NCI-H1048 (cell line): Measurements from ENCODE around the gene PRR14.
"Not testable (repeated sequence)": the region's sequence is repeated elsewhere in the genome, so short reads cannot be mapped to it uniquely, and the experiment has no call there.

ENCODE experiments used
- DNase-seq: peaks from one replicate; lab custom pipeline; 2025; lab: John Stamatoyannopoulos, UW

Gene PRR14

DNA sequence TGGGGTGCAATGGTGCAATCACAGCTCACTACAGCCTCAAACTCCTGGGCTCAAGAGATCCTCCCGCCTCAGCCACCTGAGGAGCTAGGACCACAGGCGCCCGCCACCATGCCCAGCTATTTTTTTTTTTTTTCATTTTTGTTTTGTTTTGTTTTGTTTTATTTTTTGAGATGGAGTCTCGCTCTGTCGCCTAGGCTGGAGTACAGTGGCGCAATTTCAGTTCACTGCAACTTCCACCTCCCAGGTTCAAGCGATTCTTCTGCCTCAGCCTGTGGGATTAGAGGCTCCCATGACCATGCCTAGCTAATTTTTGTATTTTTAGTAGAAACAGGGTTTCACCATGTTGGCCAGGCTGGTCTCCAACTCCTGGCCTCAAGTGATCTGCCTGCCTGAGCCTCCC lies 18.3 kb upstream of the PRR14 start:
- not testable (repeated sequence) for DNase-seq

- no peak for DNase-seq
Measured at GRCh38 chr16:30633526-30633925, 17.2 kb upstream of the PRR14 start.

GRCh38 chr16:30636599-30636998 lies 14.2 kb upstream of the PRR14 start:
- no peak for DNase-seq

DNA sequence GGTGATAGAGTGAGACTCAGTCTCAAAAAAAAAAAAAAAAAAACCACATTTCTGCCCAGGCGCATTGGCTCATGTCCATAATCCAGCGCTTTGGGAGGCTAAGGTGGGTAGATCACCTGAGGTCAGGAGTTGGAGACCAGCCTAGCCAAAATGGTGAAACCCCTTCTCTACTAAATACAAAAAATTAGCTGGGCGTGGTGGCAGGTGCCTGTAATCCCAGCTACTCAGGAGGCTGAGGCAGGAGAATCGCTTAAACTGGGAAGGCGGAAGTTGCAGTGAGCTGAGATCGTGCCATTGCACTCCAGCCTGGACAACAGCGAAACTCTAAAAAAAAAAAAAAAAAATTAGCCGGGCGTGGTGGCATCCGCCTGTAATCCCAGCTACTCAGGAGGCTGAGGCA lies 13.6 kb upstream of the PRR14 start:
- DNase-seq: not testable (repeated sequence)

GRCh38 chr16:30637944-30638343 lies 12.8 kb upstream of the PRR14 start:
- DNase-seq: no peak

DNA sequence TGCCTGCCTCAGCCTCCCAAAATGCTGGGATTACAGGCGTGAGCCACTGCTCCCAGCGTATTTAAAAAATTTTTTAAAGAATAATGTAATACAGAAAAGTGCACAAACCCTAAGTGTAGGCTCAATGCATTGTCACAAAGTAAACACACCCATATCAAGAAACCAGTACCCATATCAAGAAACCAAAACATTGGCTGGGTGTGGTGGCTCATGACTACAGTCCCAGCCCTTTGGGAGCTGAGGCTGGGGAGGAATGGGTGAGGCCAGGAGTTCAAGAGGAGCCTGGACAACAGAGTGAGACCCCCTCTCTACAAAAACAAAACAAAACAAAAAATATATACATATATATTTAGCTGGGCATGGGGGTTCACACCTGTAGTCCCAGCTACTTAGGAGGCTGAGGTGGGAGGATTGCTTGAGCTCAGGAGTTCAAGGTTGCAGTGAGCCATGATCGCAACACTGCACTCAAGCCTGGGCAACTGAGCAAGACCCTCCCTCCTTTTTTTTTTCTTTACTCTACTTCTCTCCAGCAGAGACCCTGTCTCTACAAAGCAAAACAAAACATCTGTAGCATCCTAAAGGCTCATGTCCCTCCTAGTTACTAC lies 9.3 kb upstream of the PRR14 start:
- DNase-seq: no peak

- no peak for DNase-seq
Measured at GRCh38 chr16:30644334-30644830, 6.4 kb upstream of the PRR14 start.

GRCh38 chr16:30645727-30646126 lies 5.0 kb upstream of the PRR14 start:
- no peak for DNase-seq

- no peak for DNase-seq
Measured at GRCh38 chr16:30647274-30647571, 3.5 kb upstream of the PRR14 start.

DNA sequence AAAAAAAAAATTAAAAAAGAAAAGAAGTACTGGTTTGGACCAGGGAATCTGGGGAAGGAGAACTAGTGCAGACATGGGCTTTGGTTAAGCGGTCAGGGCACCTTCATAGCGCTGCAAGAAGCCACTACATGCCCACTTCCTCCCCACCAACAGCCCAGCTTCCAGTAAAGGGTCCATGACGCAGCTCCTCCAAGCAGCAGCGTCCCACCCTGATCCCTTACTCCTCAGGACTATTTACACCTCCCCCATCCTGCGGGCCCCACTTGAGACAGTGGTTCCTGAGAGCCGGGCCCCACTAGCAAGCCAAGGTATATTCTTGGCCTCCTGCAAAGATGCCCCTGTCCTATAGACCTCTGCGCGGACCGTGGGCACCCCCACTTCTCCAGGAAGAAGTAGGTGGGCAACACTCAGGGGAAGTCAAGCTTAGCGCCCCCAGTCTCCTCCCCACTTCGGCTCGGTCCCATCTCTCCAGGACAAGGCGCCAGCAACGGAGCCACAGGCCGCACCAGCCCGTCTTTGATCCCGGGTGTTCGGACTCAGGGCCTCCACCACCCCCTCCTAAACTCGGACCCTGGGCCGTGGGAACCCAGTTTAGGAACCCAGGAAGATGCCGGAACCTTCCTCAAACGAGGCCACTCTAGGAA lies 913 bp upstream of the PRR14 start:
- DNase-seq: no peak

DNA sequence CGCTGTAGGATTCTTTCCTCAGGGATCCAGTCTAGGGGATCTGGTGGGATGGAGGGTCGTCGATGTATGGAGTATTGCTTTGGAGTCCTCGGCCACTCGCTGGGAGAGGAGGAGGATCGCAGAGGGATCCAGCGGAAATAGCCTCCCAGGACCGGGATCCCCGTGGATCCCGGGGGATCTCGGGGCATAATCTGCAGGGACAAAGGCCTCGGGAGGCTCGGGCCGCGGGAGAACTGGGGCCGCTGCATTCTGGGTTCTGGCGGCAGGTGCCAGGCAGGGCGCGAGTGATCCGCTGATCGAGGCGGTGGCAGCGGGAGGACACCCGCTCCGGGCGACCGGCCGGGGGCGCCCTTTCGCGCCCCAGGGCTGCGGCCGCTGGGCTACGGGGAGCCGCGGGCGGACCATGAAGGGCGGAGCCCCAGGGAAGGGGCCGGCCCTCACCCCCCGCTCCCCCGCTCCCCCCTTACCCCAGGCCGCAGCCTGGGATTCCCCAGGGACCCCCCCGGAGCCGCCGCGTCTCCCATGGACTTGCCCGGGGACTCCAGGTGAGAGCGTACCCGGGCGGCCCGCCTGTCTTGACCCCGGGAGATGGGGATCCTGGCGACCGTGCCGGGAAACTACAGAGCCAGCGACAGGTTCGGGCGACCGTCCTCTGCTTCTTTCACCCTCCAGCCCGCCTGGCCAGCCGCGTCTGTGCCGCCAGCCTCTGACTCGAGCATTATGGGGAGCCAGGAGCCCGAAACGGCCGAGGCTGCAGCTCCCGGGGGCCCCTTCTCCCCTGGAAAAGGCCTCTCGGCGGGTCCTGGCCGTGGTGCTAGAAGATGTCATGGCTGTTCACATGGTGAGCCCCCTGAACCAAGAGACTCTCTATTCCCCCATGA lies 604 bp downstream of the PRR14 start:
- no peak for DNase-seq

DNA sequence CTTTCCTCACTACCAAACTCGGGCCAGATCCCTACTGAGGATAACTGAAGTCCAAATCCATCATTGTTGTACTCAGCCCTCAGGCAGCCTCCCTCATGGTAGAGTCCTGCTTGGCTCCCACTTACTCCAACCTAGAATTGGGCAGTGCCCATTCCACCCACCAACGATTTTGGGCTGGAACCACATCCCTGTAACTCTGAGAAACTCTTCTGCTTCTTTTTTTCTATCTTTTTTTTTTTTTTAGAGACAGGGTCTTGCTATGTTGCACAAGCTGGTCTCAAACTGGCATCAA lies 1.2 kb downstream of the PRR14 start:
- DNase-seq: no peak

GRCh38 chr16:30652718-30653117 lies 2.0 kb downstream of the PRR14 start:
- DNase-seq: no peak

GRCh38 chr16:30654856-30655255 lies 4.1 kb downstream of the PRR14 start:
- DNase-seq: no peak

- DNase-seq: no peak
Measured at GRCh38 chr16:30655815-30656347, 5.1 kb downstream of the PRR14 start.

- DNase-seq: no peak
Measured at GRCh38 chr16:30656388-30656787, 5.6 kb downstream of the PRR14 start.

DNA sequence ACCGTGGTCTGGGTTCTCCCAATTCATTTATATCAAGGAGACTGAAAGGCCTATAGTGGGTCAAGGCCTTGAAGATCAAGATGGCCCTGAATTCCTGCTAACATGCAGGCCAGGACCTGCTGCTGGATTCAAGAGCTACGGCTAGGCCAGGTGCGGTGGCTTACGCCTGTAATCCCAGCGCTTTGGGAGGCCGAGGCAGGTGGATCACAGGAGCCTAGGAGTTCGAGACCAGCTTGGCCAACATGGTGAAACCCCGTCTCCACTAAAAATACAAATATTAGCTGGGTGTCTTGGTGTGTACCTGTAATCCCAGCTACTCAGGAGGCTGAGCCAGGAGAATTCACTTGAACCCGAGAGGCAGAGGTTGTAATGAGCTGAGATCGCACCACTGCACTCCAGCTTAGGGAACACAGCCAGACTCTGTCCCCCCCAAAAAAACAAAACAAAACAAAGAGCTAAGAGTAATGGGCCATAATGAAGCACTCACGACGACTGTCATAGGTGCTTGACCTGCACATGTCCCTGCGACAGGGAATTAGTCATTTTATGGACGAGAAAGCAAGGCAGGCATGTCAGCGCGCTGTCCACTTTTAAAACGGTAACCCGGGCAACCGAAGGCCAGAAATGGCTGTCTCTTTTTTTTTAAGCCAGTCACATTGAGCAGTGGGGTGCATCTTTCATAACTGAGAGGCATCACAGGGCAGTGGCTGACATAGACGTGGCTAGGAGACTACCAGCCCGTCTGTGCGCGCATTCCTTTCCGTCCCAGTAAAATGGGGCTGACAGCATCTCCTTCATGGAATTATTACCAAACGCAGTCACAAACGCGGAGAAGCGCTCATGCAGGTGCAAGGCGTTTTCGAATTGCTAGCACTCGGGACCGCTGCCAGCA lies 6.5 kb downstream of the PRR14 start:
- DNase-seq: no peak

DNA sequence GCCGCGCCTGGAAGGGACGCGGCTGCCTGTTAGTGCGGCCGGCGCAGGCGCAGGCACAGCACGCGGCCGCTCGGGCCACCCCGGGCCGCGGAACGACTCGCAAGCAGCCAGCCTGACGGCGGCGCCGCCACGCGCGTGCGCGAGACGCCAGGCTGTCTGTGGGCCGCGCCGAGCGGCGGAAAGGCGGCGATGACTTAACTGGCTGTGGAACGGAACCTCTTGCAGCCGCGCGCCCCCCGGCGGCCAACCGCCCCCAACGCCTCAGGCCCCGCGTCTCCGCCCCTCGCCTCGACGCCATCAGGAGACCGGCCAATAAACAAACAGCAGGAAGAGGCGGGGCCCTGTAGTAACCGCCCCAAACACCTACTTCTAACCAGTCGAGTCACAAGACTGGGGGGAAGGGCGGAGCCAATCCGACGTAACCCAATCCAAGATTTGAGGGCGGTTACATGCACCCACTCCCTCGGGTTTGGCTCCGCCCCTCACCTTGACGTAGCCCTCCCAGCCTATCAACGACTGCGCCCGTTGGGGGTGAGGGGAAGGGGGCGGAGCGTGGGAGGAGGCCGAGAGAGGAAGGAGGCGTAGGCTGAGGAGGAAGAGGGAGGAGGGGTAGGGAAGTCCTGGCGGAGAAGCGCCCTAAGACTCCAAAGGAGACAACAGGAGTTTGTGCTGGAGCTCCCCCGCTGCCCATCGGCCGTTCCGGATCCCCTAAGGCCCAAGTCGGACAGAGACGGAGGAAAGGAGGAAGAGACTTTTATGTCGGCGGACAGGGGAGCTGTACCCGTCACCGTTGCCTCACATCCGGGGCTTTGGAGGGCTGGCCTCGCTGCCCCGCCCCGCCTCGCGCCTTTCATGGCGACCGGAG lies 7.3 kb downstream of the PRR14 start, which contains the start of gene FBRS:
Gene FBRS, plus strand, starts transcription at position 566 of the 865 bp plus-strand sequence. CDS start 1,088 bp downstream, outside the sequence.
- peak; percentile 94 for DNase-seq

DNA sequence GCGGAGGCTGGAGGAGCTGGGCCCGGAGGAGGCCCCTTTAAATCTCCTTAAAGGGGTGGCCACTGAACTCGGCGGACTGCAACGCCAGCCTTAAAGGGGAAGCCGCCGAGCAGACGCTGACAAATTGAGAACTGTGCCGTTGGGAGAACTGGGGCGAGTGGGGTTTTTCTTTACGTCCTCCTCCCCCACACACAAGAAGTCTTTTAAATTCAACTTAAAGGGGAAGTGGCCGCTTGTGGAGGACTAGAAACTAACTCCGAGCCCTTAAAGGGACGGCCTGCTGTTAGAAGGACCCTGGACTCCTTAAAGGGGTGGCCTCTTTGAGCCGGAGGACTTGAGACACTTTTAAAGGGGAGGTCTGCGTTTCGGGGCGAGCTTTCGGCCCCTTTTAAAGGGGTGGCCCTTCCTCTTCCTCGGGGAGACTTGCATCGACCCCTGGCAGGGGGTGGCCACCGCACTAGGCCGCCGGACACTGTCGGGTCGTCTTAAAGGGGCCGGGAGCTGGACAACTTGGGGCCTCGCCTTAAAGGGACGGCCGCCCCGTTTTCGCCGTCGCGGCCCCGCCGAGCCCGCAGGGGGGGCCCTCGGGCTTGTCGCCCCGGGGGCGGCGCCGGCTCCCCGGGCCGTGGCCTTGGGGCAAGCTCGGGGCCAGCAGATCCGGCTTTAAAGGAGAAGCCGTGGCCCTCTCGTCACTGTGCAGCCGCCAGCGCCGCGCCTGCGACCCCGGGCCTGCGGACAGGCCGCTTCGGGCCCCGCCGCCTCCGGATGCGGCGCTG lies 8.2 kb downstream of the PRR14 start:
- peak; percentile 89 for DNase-seq
